GM12864 (cell line): ENCODE results near the gene HSPB2.

Experiments used
- DNase-seq: peaks from one replicate; pipeline ENCODE4 v3.0.0-alpha.2; 2011; ENCODE audit warnings: low read depth
- H3K4me3 ChIP-seq: 2 replicates; pipeline ENCODE4 v1.5.1; 2011; ENCODE audit warnings: mild to moderate bottlenecking, low read depth, low read length, control low read depth
- CTCF ChIP-seq: IDR thresholded peaks from 2 replicates; pipeline ENCODE4 v1.5.1; 2011; ENCODE audit warnings: low read depth, mild to moderate bottlenecking, moderate library complexity, low read length, control low read depth, inconsistent platforms; ENCODE audit errors: missing control alignments

HSPB2 gene

GRCh38 chr11:111913997-111914396 lies 1.5 kb downstream of the HSPB2 start:
- no peak for DNase-seq
- no peak overlapping the region for H3K4me3 ChIP-seq

GRCh38 chr11:111916768-111917167 lies 4.2 kb downstream of the HSPB2 start:
- TF ChIP-seq CTCF, result no peak
- DNase-seq, result no peak
- H3K4me3 ChIP-seq, result no peak overlapping the region

More at GRCh38 chr11:111913997-111914396, 1.5 kb downstream of the HSPB2 start:
- no peak for TF ChIP-seq CTCF

DNA sequence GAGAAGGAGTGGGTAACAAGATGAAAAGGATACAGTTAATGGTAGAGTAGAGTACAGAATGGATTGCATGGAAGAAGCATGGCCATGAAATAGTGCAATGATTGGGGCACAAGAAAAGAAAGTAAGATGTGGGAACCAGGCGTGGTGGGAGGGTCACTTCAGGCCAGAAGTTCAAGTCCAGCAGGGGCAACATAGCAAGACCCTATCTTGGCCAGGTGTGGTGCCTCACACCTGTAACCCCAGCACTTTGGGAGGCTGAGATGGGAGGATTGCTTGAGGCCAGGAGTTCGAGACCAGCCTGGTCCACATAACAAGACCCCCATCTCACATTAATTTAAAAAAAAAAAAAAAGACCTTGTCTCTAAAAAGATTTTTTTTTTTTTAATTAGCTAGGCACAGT lies 4.8 kb downstream of the HSPB2 start:
- TF ChIP-seq CTCF, result no peak
- DNase-seq, result no peak
- no peak overlapping the region for H3K4me3 ChIP-seq

GRCh38 chr11:111917788-111918187 lies 5.3 kb downstream of the HSPB2 start:
- TF ChIP-seq CTCF, result no peak
- no peak for DNase-seq
- no peak overlapping the region for H3K4me3 ChIP-seq

- no peak for DNase-seq
- no peak for TF ChIP-seq CTCF
- no peak within 1 kb of the TSS for H3K4me3 ChIP-seq
These were observed 6.1 kb downstream of the HSPB2 start, which contains the start of gene C11orf52 for GRCh38 chr11:111918390-111919256. C11orf52 (plus strand) TSS chr11:111918913; CDS start chr11:111918973, 60 bp downstream.

DNA sequence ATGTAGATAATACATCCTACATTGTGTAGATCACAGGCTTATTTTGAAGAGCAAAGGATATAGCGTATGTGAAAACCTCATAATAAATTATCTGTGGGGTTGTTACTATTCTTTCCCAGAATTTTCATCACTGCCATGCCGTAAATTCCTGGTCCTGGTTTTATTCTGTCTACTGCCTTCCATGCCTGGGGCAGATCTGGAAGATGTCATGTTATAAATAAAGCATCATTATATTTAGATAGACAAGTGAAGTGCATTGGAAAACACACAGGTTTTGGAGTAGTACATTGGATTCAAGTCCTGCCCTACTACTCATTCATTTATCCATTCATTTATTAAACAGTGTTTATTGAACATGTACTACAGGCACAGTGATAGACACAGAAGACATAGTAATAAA lies 8.4 kb downstream of the HSPB2 start:
- no peak for DNase-seq
- TF ChIP-seq CTCF, result no peak
- H3K4me3 ChIP-seq, result no peak overlapping the region

DNA sequence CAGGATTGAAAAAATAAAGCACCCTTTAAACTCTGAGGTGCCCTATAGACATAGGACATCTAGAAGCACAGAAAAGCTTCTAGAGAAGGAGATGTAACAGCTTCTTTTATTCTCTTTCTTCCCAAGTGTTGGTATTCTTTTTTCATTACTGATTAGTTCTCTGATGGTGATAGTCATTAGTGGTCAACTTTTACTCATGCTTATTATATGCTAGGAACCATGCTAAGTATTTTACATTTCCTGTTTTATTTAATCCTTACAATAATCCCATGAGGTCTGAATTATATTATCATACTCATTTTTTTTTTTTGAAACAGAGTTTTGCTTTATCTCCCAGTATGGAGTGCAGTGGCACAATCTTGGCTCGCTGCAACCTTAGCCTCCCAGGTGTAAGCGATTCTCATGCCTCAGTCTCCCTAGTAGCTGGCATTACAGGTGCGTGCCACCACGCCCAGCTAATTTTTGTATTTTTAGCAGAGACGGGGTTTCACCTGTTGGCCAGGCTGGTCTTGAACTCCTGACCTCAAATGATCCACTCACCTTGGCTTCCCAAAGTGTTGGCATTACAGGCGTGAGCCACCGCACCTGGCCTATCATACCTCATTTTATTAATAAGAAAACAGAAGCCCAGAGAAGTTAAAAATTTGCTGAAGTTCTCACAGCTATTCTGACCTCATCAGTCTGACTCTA lies 9.2 kb downstream of the HSPB2 start:
- TF ChIP-seq CTCF, result no peak
- no peak overlapping the region for H3K4me3 ChIP-seq
- DNase-seq, result no peak
